ENCODE results near the gene NOL11. TPM values are rescaled to one million over a fixed set of nuclear protein-coding genes. Genes with fewer than 3 reads are reported as not detected.

The NOL11 gene
- total RNA-seq, 1 donor from 2014 or later = 22.0 TPM

Other genes with a start within 250 kb of the NOL11 start
- 72.9 TPM for gene BPTF, start 107.6 kb downstream of the NOL11 start, total RNA-seq